ENCODE data around the gene RNF217.

GRCh38 chr6:125053809-125054208 is 91.6 kb downstream of the RNF217 start:
- TF ChIP-seq CTCF (conservative IDR thresholded peaks at IDR 0.05) (no peak), EZH2 (IDR thresholded peaks at IDR 0.05; ENCODE audit: low read depth) (no peak)

Data from PC-9 (cell line).